Stomach (tissue), 9 donors: Measurements from ENCODE around the gene C1orf53. TPM values are rescaled to one million over a fixed set of nuclear protein-coding genes. Genes with fewer than 3 reads are reported as not detected.
"Not testable (repeated sequence)": the region's sequence is repeated elsewhere in the genome, so short reads cannot be mapped to it uniquely, and the experiment has no call there.

ENCODE experiments used
- DNase-seq, 2 donors: peaks; one replicate each; pipeline versions ENCODE4 v3.0.0 to v3.0.0-alpha.2; 2013 to 2019
- H3K27ac ChIP-seq, 5 donors: fragments of 200-600 bp in 4 of 5; sonication (generic) in 4 of 5; one replicate each; pipeline ENCODE4 v1.5.1; 2013 to 2019; ENCODE audit warnings: mild to moderate bottlenecking in 1 of 5, moderate library complexity in 1 of 5
- H3K27me3 ChIP-seq, 3 donors: fragments of 200-600 bp; sonication (generic); one replicate each; pipeline ENCODE4 v1.5.1; 2017 to 2019; ENCODE audit warnings: mixed run types in 1 of 3
- H3K36me3 ChIP-seq, 4 donors: fragments of 200-600 bp; sonication (generic); 1 replicate in 3 of 4; 2 replicates in 1 of 4; pipeline ENCODE4 v1.5.1; 2016 to 2019
- H3K4me1 ChIP-seq, 4 donors: fragments of 200-600 bp; sonication (generic); one replicate each; pipeline ENCODE4 v1.5.1; 2016 to 2019
- H3K4me3 ChIP-seq, 4 donors: fragments of 200-600 bp; sonication (generic) in 3 of 4; one replicate each; pipeline ENCODE4 v1.5.1; 2016 to 2019; ENCODE audit warnings: mild to moderate bottlenecking in 1 of 4
- H3K9me3 ChIP-seq, 4 donors: fragments of 200-600 bp; sonication (generic); one replicate each; pipeline ENCODE4 v1.5.1; 2016 to 2019
- EP300 ChIP-seq: sonication (generic); formaldehyde crosslinking; IDR thresholded peaks from one replicate; pipeline ENCODE4 v1.6.1; 2017; ENCODE audit warnings: antibody characterized with exemption
- POLR2A ChIP-seq, 4 donors: fragments of 450-650 bp; IDR thresholded peaks; one replicate each; pipeline ENCODE4 v1.6.1; 2016; ENCODE audit warnings: antibody characterized with exemption in 4 of 4, control low read depth in 2 of 4, mild to moderate bottlenecking in 1 of 4, moderate library complexity in 1 of 4
- POLR2AphosphoS5 ChIP-seq, 3 donors: sonication (generic); formaldehyde crosslinking; IDR thresholded peaks; one replicate each; pipeline ENCODE4 v1.6.1; 2016; ENCODE audit warnings: antibody characterized with exemption in 3 of 3
- WGBS, 5 donors: extraction: QIAGEN DNeasy Blood & Tissue Kit in 3 of 5; methylation state at CpG; one replicate each; pipeline versions ENCODE4 v1.1.5 to v1.1.7; 2013 to 2018; 5-methylcytosine and 5-hydroxymethylcytosine counted together
- intact Hi-C: fragments of 100-400 bp; cut with DNase I; formaldehyde crosslinking; loops from one replicate; pipeline ENCODE4 v1.15.1; 2023; ENCODE audit warnings: low total_unique reads
- polyA plus RNA-seq, 3 donors: library from polyadenylated mRNA; stranded (reverse); fragments of 200-250 nt; gene quantifications; one replicate each; pipeline ENCODE4 v1.2.3, GENCODE V29; 2013
- total RNA-seq, 5 donors: library from RNA; depleted of rRNA; stranded (reverse); fragments of >200 nt; gene quantifications; one replicate each; pipeline versions ENCODE4 v1.1.0 to v1.2.3, GENCODE V29; 2014 to 2016
- TF ChIP-seq, protein P1 (sequence below), 7 experiments: fragments of 450-650 bp in 4 of 7; fragments of 200-600 bp in 3 of 7; sonication (generic) in 3 of 7; IDR thresholded peaks; one replicate each; pipeline ENCODE4 v1.5.1; 2016 to 2019; ENCODE audit warnings: antibody characterized with exemption in 7 of 7, control low read depth in 2 of 7, mild to moderate bottlenecking in 1 of 7
- donor health status: healthy with polysubstance abuse.
- donor health status: Bipolar disorder and iron deficiency.
- donor health status: healthy.

C1orf53 gene
- total and polyA plus RNA-seq, 8 donors, result 3.9 to 11.7 TPM; not detected in 6

DNA sequence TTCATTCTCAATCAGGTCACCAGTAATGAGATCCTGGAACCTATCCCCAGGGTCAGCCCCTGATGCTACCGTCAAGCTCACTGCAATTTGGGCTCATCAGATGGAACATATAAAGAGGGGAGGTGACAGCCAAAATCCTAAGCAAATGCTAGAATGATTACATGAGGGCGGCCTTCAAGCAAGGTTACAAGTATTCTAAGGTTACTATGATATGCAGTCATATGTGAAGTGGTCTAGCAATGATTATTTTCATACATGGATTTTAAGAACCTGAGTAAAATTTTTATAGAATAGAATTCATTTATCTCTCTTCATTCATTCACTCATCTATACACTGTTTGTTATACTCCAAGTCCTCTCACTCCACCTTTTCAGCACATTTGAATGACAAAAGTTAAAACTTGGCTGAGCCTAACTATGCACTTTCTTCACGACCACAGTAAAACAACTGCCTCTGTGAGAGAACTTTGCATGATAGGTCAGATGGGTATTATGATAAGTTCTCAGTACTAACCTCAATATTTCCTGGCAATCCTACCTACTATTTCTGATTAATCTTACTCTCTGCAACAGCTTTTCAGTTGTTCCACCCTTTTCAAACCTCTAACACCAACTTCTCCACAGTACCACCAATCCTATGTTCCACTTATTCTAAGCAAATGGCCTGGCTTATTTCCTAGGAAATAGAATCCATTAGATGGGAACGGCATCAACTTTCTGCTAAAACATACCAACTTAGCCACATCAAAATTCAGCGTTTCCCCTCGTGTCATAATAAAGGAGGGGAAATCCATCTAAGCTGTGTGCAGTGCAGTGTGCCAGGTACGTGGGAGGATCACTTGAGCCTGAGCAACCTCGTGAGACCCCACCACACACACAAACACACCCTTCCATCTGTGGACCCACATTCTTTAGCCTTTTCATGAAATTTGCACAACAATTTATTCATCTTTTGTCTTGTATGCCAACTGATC, 46.8 kb downstream of the C1orf53 start:
- Histone ChIP-seq H3K9me3 (peaks cover 0 to 5% (median 0%) of the 10 kb centered on the region in 4 donors), H3K4me3 (no peak overlapping the region), H3K27ac (no peak overlapping the region), H3K27me3 (no peaks in the 10 kb centered on the region), H3K4me1 (no peaks in the 10 kb centered on the region), H3K36me3 (no peaks in the 10 kb centered on the region)
- intact Hi-C loops, result no loop called here
- DNase-seq, result no peak
- no peak for TF ChIP-seq POLR2AphosphoS5 (IDR thresholded peaks at IDR 0.05)
- TF ChIP-seq, protein P1, sequence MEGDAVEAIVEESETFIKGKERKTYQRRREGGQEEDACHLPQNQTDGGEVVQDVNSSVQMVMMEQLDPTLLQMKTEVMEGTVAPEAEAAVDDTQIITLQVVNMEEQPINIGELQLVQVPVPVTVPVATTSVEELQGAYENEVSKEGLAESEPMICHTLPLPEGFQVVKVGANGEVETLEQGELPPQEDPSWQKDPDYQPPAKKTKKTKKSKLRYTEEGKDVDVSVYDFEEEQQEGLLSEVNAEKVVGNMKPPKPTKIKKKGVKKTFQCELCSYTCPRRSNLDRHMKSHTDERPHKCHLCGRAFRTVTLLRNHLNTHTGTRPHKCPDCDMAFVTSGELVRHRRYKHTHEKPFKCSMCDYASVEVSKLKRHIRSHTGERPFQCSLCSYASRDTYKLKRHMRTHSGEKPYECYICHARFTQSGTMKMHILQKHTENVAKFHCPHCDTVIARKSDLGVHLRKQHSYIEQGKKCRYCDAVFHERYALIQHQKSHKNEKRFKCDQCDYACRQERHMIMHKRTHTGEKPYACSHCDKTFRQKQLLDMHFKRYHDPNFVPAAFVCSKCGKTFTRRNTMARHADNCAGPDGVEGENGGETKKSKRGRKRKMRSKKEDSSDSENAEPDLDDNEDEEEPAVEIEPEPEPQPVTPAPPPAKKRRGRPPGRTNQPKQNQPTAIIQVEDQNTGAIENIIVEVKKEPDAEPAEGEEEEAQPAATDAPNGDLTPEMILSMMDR (IDR thresholded peaks at IDR 0.05), result no peak
- TF ChIP-seq EP300, result no peak
- no peak for TF ChIP-seq POLR2A (IDR thresholded peaks at IDR 0.05)
- WGBS, 5 donors, result 62 to 79% (median 77%) methylated on average over 8 of the region's 8 CpGs

DNA sequence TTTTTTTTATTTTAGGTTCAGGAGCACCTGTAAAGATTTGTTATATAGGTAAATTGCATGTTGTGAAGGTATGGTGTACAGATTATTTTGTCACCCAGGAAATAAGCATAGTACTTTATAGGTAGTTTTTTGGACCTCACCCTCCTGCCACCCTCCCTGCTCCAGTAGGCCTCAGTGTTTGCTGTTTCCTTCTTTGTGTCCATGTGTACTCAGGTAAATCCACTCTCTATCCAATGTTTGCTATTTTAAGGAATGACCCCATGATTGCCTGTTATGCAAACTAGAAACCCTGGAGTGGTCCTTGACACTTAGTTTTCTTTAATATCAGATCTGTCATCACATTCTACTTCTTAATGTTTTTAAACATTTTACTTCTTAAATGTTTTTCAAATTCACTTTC, 48.7 kb downstream of the C1orf53 start:
- Histone ChIP-seq H3K36me3 (no peaks in the 10 kb centered on the region), H3K4me1 (no peaks in the 10 kb centered on the region), H3K27ac (no peak overlapping the region), H3K27me3 (no peaks in the 10 kb centered on the region), H3K4me3 (no peak overlapping the region), H3K9me3 (no peaks in the 10 kb centered on the region)
- TF ChIP-seq POLR2AphosphoS5 (IDR thresholded peaks at IDR 0.05) (no peak), EP300 (no peak), POLR2A (IDR thresholded peaks at IDR 0.05) (no peak)
- TF ChIP-seq, protein P1 (IDR thresholded peaks at IDR 0.05), result no peak
- DNase-seq, result no peak
- intact Hi-C loops, result no loop called here

DNA sequence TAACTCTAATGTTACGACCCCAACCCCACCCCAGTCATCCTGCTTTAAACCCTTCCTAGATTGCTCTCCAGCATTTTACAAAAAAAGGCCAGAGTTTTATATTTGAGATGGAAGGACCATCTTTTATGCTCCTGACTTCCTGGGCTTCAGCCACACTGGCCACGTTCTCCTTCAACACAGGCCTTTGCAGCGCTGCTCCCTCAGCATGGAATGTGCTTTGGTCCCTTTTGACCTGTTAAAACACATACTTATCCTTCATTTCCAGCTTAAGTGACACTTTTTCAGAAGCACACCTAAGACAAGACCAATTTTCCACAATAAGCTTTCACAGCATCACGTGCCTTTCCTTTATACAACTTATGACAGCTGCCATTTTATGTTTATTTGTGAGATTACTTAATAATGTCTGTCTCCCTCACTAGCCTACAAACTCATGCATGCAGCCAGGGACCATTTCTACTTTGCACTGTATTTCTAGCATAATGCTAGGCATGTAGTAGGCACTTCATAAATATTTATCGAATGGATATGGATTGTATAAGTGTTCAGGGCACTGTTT, 49.3 kb downstream of the C1orf53 start:
- WGBS, 5 donors, result 88 to 92% (median 89%) methylated on average over 5 of the region's 5 CpGs
- intact Hi-C loops, result no loop called here
- Histone ChIP-seq H3K4me1 (no peaks in the 10 kb centered on the region), H3K27me3 (no peaks in the 10 kb centered on the region), H3K27ac (no peak overlapping the region), H3K36me3 (no peaks in the 10 kb centered on the region), H3K9me3 (no peaks in the 10 kb centered on the region), H3K4me3 (no peak overlapping the region)
- TF ChIP-seq, protein P1 (IDR thresholded peaks at IDR 0.05), result no peak
- TF ChIP-seq POLR2A (IDR thresholded peaks at IDR 0.05) (no peak), EP300 (no peak), POLR2AphosphoS5 (IDR thresholded peaks at IDR 0.05) (no peak)
- no peak for DNase-seq

DNA sequence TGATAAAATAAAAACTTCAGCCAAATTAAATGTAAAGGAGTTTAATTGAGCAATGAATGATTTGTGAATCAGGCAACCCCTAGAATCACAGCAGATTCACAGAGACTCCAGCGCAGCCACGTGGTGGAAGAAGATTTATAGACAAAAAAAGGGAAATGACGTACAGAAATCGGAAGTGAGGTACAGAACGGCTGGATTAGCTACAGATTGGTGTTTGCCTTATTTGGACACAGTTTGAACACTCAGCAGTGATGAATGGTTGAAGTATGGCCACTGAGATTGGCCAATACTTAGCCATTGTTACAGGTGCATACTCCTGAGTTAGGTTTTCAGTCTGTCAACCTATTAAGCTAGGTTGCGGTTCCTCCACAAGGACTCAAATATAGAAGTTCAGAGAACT, 51.0 kb downstream of the C1orf53 start:
- H3K36me3 ChIP-seq, H3K27me3 ChIP-seq, intact Hi-C loops, H3K9me3 ChIP-seq, DNase-seq, H3K4me1 ChIP-seq, H3K4me3 ChIP-seq, H3K27ac ChIP-seq: not testable (repeated sequence)
- WGBS, 5 donors, result 77 to 91% (median 85%) methylated on average over 6 of the region's 6 CpGs
